ENCODE results near the gene IRAK4.

IRAK4 gene

DNA sequence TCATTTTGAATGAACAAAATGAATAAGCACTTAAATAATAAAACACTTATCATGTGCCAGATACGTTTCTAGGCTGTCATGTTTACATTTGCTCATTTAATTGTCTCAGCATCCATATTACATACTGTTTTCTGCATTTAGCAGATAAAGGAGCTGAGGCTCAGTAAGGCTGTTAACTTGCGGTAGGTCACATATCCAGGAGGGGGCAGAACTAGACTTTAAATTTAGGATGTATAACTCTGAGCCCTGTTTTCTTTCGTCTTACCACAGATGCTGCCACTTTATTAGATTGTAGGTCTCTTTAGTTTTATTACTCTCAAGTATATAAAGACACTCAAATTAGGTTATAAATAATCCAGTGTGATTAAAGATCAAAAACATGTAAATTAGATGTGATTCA, 17.7 kb downstream of the IRAK4 start:
- DNase-seq: no peak

- no peak for DNase-seq
Observed at GRCh38 chr12:43786899-43787693, 28.3 kb downstream of the IRAK4 start.

DNA sequence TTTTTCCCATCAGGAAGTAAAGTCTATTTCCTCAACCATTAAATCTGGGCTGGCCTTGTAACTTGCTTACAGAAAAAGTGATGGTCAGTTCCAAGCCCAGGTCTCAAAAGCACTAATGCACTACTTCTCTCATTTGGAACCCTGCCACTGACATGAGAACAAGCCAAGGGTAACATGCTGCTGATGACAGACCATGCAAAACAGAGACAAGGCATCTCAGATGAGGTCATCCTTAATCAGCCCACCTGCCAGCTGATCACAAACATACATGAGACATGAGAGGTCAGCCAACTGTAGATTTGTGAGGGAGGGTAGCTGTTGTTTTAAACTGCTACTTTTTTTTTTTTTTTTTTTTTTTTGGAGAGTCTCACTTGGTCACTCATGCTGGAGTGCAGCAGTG, 31.2 kb downstream of the IRAK4 start:
- DNase-seq: no peak

DNA sequence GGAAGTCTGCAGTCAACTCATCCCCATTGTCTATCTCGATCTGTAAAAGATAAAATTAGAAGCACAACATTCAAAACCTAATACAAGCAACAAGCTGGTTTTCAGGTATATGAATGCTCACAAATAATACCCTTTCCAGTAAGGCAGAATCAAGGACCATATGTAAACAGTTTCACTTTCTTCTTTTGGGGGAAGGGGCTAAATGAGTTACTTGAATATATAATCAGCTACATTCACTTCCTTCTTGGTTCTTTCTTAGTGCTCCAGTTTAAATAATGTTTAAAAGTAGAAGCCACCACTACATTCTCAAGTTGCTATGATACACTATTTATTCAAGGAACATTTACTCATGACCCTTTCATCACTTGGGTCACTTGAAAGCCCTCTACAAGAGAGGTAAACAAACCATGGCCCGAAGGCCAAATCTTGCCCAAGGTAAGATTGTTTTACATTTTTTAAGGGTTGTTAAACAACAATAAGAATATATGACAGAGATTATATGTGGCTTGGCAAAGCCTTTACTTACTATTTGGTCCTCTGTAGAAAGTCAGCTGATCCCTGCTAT, 37.0 kb downstream of the IRAK4 start:
- DNase-seq: no peak

- DNase-seq: no peak
Observed at GRCh38 chr12:43797561-43798217, 38.9 kb downstream of the IRAK4 start.

DNA sequence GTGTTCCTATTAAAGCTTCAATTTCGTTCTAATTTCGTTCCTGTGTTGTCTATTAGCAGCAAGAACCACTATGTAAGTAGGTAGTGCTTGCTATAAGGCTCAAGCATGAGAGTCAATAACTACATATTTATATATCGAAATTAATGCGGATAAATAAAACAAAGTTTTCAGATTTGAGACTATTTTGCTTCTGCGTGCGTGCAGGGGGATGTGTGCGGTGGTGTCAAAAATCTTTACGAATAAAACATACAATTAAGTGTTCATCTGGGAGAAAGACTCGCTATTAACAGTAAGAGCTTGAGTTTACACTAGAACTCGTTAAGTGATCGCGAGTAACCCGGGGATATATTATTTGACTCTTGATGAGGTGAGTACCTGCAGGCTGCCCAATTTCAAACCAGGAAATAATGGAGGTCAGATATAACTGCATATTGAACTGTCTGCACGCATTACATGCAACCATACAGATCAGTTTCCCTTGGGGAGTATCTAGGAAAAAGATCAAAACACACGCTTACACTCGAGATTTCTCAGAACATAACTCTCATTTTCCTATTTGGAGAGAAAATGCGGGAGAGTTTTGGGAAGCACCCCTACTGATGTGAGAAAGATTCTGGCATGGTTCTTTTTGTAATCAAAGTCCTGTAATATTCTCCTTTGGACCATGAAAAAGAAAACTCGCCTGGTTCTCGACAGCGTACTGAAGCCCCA, 46.6 kb downstream of the IRAK4 start:
- no peak for DNase-seq

DNA sequence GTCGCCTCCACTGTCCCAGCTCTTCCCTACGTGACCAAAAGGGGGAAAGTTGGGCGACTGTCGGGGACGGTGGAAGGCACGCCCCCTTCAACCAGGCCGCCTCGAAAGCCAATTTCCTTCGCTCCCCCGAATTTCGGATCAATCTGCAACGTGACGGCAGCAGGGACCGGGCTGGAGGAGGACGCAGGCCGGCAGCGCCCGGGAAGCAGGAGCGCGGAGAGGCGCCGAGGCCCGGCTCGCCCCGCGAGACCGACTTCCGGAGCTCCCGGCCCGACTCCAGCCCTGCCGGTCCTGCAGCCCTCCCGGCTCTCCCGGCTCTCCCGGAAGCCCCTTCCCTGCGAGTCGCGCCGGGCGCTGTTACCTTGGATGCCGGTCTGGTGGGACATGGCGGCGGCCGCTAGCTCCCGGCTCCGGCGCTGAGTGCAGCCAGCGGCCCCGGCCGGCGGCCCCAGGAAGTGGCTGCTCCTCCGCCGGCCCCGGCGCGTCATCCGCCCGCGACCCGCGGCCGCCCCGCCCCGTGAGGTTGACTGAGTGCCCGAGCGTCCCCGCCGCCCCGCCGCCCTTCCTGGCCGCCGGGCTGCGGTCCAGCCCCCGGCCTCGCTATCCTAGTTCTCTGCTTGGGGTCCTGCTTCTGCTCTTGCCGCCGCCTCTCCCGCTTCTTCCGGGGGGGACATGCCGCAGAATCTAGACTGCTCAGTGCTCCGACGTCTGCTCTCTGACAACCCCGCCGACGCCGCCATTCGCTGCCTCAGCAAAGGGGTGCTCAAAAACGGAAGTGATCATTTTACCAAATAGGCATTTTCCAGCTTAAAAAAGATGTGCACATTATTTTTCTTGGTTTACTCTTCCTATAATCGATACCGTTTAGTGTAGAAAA, 47.3 kb downstream of the IRAK4 start, which contains the start of gene TWF1:
Gene TWF1, minus strand, starts transcription at position 458 of the 877 bp plus-strand sequence. Its CDS starts 72 bp downstream, at position 386.
- peak; percentile 23 for DNase-seq

DNA sequence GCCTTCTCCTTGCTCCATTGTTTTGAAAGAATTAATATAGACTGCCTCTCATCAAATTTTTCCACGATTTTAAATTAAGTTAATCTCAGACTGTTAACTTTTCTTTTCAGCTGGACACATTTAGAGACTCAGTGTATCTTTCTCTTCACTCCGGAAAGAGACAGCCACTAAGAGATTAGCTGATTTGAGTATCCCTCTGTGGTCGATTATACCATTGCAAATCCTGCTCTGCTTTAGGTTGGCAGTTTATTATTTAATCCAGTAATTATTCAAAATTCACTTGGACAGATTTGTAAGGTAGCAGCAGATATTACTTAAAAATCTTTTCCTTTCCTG, 48.0 kb downstream of the IRAK4 start:
- DNase-seq: no peak

DNA sequence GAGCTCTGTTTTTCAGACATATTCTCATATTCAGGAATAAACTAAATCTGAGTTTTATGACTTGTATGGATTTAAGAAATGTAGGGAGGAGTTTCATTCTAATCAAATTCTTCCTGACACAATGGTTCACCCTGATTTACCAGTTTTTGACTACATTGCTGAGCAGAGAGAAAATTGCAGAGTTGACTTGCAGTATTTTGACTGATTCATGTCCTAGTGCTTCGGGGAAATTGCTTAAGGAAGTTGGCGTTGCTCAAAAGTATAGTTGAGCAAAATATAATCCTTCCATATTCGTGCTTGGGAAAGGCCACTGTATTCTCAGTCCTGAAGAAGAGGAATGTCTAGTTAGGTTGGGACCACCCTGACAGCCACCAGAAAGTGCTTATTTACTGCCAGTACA, 48.6 kb downstream of the IRAK4 start:
- DNase-seq: no peak

DNA sequence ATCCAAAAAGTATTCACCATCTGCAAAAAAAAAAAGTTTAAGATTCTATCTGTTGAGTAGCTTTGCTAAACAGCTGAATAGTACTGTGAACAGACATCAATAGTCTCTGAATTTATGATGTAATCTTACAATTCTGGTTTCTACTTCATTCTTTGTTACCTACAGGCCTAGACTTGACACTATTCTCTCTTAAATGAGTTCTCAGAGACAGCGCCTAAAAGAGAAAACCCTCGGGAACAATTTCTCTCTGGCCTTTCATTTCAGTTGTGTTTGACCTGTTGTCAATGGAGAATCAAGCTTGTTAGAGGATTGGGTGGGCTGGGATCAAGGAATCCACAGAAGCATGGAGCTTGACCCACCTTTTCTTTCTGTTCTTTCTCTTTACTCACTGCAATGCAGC, 53.3 kb downstream of the IRAK4 start:
- no peak for DNase-seq

DNA sequence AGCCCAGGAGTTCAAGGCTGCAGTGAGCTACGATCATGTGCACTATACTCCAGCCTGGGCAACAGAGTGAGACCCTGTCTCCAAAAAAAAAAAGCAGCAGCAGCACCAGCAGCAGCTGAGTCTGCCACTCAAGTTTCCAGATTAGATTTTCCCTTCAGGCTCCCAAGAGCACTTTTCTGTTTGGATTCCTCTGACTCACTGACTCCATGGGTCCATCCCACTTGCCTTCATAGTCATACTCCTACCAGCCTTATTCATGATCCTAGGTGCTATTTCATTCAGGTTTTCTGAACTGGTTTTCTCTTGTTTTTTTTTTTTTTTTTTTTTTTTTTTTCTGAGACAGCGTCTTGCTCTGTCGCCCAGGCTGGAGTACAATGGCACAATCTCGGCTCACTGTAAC, 54.2 kb downstream of the IRAK4 start:
- no peak for DNase-seq

DNA sequence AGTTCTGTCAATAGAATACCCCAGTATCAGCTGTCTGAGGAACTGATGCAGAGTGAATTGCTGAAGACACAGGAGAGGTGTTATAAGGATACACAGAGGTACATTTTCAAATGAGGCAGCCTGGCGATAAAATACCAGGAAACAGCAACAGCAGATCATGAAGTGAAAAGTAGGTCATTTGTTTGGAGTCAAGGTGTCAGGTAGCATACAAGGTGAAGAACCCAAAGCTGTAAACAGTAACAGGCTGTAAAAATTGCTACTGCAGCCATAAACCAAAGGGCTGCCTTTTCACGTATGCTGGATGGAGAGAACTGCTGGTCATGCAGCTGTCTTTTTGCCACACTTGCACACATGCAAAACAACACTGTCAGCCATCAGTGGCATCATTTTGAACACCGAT, 56.7 kb downstream of the IRAK4 start:
- DNase-seq: no peak

GRCh38 chr12:43816168-43816567, 57.4 kb downstream of the IRAK4 start:
- DNase-seq: no peak

DNA sequence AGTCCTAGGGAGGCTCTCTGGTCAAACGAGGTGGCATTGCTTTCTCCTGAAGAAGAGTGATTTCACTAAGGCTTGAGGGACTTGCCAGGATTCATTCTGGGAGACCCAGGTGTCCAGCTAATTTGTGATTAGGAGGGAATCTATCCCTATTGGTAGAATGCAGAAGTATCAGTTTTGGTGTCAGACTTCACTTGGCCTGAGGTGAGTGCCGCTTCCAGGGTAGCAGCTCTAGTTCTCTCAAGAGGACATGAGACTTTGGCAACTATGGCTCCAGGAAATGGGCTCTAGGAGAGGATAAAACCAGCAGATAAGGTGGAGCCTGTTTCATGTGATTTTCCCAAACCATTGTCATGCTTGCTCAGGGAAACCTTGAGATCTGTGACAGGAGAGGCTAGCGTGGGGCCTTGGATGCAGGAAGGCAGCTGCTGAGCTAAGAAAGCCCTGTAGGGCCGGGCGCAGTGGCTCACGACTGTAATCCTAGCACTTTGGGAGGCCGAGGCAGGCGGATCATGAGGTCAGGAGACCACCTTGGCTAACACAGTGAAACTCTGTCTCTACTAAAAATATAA, 65.5 kb downstream of the IRAK4 start:
- DNase-seq: no peak

GRCh38 chr12:43826681-43827080, 67.9 kb downstream of the IRAK4 start:
- no peak for DNase-seq

DNA sequence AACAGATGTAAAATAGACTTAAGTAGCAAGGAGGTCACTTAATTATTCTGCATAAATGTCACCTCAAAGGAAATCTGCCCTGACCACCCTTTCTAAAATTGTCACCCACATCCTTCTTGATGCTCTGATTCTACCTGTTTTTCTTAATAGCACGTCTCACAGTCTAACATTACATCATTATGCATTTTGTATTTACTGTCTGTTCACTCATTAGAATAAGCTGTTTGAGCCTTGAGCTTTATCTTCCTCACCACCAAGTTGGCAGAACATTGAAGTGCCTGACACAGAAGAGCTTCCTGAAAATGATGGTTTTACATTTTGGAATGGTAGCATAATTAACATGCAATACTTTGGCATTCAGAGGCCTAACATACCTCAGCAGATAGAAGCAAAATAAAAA, 68.3 kb downstream of the IRAK4 start:
- DNase-seq: no peak

GRCh38 chr12:43832463-43833168, 73.9 kb downstream of the IRAK4 start:
- DNase-seq: no peak

DNA sequence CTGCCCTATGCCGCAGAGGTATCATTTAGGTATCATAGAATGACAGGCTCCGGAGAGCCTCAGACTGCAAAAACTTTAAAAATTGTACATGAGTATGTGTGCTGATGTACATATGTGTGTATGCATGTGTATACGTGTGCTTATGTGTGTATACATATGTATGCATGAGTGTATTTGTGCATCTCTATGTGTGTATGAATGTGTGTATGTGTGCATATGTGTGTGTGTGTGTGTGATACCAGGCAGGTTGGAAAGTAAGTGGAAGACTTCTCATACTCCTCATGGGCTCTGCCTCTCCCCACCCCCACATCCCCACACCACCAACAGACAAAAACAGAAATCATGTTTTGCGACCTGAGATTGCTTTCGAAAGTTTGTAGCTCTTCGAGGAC, 76.5 kb downstream of the IRAK4 start:
- no peak for DNase-seq

DNA sequence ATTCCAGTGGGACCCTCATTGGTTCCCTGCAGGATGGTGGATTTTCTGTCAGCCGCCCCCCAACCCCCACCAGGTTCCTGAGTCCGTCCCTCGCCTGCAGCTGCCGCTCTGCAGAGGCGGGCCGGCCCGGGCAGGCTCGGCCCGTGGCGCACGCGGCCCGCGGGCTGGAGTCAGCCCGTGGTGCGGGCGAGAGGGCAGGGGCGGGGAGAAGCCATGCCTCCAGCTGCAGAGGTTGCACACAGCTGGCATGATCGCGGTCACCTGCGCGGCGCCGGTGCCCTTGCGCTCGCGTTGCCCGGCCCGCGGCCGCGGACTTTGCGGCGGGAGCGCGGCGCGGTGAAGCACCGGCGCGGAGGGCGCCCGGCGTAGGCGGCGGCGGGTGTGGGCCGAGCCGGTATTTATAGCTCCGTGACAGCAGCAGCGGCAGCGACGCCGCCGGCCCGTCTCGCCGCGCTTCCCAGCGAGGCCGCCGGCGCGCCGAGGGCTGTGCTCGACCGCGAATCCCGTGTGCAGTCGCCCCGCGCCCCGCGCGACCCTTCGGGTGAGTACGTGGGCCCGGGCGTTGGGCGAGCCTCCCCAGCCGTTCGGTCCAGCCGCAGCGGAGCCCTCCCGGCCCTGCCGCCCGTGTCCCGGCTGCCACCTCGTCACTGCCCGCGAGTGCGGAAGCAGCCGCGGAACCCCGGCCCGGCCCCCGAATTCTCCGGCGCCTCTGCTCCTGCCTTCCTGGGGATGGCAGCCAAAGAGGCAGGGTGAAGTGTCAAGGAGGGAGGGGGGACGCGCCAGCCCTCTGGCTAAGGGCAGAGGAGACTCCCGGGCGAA, 77.1 kb downstream of the IRAK4 start, which contains the start of gene TMEM117:
Gene TMEM117, plus strand, starts transcription at position 426 of the 819 bp plus-strand sequence.
- DNase-seq: no peak

- peak; percentile 3 for DNase-seq
Observed at GRCh38 chr12:43836475-43836989, 77.8 kb downstream of the IRAK4 start.

Data from NCI-H2029 treated with DMSO at 0.1 percent for 48 hours (cell line).